CD4-positive, alpha-beta T cell treated with Interleukin-12 subunit alpha and Interleukin-12 subunit beta, for 1 hour (primary cell): ENCODE measurements around the gene LMO1.
A peak's percentile ranks its signal among the peaks of the same experiment; 100 is the strongest.

Experiments used
- DNase-seq: peaks from one replicate; pipeline ENCODE4 v3.0.0-alpha.2; 2020

The LMO1 gene

DNA sequence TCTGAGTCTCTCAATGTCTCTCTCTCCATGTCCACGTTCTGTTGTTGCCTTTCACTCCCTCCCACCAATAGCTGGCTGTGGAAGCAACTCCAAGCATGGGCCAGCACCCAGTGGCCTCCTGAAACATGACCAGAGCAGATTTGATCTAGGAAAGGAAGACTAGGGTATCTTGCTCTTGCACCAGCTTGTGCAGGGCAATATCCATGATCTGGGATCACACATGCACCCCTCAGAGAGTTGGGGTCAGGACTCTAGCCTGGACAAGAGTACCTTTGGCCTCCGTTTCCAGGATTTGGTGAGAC, 60.3 kb downstream of the LMO1 start:
- no peak for DNase-seq

DNA sequence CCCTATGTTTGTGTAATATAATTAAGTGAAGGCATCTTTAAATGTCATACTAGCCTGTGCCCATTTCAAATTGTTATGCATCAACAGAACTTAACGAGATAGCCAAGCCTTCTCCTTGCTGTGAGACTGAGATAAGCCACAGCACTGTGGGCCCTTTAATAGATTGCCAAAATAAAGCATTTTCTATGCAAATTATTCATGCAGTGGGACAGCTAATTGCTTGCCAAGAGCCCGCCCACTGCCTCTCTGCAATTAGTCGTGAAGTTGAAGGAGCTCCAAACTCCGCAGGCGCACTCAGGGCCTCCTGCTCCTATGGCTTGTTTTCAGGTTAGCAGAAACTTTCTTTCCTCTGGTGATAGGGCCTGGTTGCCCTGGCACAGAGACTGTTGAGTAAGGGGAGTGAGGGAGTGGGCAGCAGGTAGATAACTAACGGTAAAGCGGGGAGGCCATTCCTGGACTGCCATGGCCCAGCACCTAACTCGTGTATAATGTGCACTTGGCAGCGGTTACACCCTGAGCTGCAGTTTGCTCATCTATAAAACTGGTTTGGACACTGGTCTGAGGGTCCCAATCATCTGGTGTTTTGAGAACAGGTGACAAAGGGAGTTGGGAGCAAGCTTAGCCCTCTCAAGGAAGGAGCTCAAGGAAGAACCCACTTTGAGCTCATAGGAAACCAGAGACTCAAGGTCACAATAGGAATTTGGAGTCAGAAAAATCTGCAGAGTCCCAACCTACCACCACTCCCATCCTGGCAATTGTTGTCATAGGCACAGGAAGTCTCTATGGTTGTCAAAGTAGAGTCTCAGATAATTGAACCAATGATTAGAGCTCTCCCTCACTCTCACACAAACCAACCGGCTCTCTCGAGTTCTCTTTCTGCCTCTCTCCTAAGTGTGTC, 60.9 kb downstream of the LMO1 start:
- DNase-seq, result no peak

DNA sequence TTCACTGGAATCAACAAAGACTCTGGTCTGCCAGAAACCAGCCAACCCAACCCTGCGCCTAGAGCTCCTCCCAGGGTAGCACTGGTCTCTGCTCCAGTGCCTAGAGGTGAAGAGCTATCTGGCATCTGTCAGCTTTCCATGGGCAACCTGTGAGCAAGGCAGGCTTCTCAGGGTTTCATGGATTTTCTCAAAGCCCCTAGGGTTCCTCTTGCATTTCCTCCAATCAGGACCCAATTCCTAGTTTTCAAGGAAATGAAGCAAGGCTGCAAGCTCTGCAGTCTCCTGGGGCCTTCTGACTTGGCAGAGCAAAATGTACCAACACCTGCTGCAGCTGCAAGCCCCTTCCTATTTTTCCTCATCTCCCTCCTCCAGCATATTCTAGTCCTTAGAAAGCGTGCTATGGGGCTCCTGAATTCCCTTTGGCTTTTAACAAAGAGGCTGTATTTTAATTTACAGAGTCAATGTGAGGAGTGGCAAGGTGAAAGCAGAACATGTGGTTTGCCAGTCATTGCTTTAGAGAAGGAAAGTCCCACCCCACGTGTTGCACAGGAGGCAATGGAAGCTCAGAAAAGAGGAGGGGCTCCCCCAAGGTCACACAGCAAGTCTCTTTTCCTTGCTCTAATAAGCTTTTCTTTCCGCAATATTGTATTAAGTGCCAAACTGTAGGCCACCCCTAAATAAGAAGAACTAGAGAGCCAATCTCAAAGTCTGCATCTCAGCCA, 61.9 kb downstream of the LMO1 start:
- no peak for DNase-seq

DNA sequence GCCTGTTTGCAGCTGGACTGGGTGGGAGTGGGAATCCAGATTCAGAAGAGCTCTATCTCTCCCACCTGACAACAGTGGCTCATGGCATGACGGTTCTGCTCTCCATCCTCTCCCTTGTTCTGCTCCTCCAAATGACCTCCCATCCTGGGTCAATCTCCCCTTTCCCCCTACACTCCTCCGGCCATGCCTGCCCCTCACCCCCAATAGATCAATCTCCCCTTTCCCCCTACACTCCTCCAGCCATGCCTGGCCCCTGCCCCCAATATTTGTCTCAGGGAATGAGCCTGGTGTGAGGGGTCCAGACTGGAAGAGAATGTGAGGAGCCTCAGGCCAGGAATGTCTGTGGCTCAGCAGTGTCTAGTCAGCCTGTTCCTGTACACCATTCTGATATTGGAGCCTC, 64.0 kb downstream of the LMO1 start:
- DNase-seq, result no peak

DNA sequence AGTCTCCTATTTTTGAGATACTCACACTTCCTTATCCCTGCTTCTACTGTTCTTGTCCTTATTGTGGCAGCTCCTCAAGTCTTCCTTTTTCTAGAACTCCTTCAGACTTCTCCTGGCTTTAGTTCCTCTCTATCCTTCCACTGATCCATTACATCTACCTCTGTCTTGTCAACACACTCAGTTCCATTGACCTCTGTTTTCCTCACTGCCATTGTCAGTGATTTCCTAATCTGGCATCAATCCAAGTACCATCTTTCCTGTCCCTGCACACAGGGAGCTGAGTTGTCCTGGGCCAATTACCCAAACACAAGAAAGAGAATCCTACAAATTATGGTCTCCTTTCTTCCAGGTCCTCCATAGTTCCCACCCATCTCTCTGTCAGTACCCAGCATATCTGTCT, 66.9 kb downstream of the LMO1 start:
- DNase-seq, result no peak

DNA sequence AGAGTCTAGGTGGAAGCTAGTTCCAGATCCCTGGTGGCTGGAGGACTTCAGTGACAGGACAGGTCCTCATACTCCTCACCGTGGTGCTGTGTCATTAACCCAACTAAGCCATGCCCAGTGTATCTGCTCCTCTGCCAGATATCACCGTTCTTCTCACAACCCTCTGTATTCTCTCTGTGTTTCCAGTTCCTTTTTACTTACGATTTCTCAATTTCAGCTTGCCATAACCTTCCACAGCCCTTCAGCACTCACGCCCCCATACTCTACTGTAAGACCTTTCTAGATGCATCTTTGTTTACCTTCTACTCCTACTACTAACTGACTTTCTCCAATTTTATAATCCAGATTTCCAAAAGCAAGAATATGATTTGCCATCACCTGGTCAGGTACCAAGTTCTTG, 68.7 kb downstream of the LMO1 start:
- DNase-seq, result no peak

DNA sequence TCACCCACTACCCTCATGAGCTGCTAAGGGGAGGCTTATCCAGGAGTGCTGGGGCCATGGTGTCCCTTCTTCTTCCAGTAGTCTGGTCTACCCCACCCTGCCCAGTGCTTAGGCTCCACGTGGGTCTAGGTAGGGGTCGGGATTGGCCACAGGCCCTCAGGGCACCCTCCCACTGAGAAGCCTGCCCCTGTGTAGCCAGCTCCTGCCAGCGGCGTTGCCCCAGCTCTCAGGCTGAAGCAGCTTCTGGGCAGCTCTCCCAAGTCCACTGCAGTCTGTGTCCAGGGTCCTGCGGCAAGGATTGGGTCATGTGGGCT, 70.8 kb downstream of the LMO1 start:
- DNase-seq, result no peak

DNA sequence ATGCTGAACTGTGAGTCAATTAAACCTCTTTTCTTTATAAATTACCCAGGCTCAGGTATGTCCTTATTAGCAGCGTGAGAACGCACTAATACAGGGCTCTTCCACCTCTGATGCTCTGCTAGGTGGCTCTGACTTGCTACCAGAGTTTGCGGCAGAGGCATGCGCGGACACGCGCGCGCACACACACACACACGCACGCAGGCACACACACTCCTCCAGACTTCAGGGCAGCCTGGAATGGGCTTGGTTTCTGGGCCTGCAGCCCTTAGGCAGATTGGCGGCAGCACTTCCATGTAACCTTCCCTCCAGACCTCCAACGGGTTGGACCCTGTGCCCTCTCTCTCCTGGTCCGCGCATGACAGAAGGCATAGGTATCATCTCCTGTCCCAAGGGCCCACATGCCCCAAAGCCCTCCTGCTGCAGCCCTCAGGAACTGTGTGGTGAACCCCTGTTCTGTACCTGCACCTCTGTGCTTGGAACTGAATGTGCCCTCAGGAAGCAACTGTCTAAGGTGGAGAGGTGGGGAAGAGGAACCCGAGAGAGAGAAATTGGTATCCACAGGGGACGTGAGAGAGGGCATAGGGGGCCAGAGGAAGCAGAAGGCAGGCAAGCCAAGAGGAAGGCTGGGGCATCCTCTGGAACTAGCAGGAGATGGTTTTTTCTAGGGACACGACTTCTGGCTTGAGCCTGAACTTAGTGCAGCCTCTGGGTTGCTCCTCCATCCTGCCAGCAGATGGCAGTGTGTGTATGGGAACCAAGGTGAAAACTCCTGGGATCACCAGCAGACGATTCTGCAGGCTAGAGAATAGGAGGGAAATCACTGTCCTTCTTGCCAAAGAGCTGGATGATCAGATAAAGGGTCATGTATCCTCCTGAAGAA, 71.4 kb downstream of the LMO1 start:
- peak; percentile 29 for DNase-seq

DNA sequence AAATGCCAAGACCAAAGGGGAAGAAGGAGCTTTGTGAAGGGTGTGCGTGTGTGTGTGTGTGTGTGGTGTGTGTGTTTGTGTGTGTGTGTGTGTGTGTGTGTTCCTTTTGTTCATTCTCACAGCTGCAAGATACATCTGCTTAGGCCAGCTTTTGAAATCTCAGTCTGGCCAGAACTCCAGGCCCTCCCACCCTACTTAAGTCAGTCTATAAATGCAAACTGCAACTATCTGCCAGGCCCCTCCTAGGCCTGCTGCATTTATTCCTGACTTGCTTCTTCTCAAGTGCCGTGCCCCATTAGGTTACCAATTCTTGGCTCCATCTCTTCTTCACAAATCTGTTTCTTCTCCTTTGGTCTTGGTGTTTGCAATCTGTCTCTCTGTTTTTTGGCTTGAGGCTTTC, 73.2 kb downstream of the LMO1 start:
- no peak for DNase-seq

DNA sequence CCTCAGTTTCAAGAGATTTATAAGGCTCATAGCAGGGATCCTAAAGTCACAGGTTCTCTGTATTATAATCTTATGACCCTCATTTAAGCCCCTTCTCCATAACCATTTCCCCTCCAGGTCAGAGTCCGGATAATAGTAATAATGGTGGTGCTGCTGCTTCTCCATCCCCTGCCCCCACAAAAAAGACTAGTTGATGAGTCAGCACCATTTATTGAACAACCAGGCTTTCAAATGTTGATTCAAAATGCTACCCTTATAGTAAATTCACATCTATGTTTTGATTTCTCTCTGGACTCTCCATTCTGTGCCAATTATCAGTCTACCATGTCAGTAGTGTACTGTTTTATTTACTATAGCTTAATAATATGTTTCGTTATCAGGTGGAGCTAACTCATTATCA, 77.2 kb downstream of the LMO1 start:
- DNase-seq, result no peak

DNA sequence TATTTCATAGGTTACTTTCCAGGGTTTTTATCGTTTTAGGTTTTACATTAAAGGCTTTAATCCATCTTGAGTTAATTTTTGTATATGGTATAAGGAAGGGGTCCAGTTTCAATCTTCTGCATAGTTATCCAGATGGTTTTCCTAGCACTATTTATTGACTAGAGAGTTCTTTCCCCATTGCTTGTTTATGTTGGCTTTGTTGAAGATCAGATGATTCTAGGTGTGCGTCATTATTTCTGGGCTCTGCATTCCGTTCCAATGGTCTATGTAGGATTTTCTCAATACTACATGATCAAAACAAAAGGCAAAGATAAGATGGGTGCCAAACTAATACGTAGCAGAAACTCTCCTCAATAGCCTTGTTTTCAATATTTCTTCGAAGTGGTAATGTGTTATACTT, 80.6 kb downstream of the LMO1 start:
- DNase-seq, result no peak

DNA sequence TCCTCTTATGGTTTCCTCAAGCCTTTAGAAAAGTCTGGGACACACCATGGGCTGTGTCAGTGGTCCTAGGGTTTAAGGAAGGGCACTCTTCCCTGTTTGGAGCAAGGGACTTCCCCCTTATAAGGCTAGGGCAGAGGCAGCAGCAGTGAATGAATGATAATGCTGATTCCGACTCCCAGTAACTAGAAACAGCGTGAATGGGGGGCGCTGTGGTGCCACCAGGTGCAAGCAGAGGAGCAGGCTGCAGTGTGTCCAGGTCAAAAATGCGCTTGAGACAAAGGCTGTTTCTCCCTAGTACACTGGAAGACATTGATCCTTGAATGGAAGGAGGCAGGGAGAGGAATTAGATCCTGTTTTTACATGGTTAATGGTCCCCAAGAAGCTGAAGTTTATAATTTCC, 83.2 kb downstream of the LMO1 start:
- DNase-seq, result no peak

DNA sequence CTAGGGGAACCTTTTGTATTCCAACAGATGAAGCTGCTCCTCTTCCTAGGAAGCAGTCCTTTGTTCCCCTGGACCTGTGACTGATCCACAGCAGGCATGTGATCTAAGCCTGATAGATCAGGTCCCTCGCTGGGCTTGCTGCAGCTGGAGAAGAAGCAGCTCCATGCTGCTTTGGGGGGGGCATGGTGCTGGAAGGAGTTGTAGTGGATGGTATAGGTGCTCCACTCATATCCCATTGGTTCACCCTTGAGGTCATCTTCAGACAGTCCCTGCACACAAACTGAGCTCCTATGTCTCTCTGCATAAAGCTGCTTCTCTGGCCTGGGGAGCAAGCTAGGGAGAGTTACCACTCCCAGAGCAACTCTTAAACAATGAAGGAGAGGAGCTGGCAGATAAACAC, 85.4 kb downstream of the LMO1 start:
- no peak for DNase-seq

DNA sequence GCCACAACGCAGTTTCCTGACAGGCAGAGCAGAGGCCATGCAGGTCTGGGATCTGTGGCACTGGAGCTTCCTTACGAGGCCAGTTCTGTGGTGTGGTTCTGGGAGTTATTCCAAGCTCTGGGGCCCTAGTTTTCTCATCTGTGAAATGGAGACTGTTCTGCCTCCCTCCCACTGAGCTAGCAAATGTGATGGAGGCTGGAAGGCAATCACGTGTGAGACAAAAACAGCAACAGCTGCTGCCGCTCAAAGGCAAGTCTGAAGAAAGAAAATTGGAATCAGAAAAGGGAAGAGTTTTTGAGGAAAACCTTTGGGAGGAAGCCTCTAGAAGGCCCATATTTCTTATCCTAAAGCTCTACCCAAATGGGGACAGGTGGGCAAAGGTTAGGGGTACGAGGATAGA, 86.5 kb downstream of the LMO1 start:
- DNase-seq, result no peak
